HEK293 (cell line): ENCODE measurements around the gene COL4A1.

ENCODE experiments used
- CTCF ChIP-seq: fragments of 450-650 bp; formaldehyde crosslinking; IDR thresholded peaks from 2 replicates; pipeline ENCODE4 v1.5.1; 2016; ENCODE audit warnings: missing biosample characterization, missing genetic modification characterization
- HOXA7 ChIP-seq: sonication (generic); formaldehyde crosslinking; IDR thresholded peaks from 2 replicates; pipeline ENCODE4 v1.8.1; 2022; ENCODE audit warnings: missing genetic modification reagents, borderline replicate concordance
- TCF7L2 ChIP-seq: IDR thresholded peaks from 2 replicates; pipeline ENCODE4 v1.6.1; 2011; ENCODE audit warnings: low read depth, mild to moderate bottlenecking, inconsistent platforms, low read length, moderate library complexity, borderline replicate concordance
- ZBTB11 ChIP-seq: fragments of 450-650 bp; formaldehyde crosslinking; conservative IDR thresholded peaks from 2 replicates; pipeline ENCODE4 v1.5.1; 2016; ENCODE audit warnings: low read depth, missing biosample characterization, missing genetic modification characterization
- ZBTB7A ChIP-seq: fragments of 450-650 bp; formaldehyde crosslinking; IDR thresholded peaks from 2 replicates; pipeline ENCODE4 v1.5.1; 2016; ENCODE audit warnings: low read depth, missing biosample characterization, missing genetic modification characterization
- ZEB2 ChIP-seq: fragments of 450-650 bp; formaldehyde crosslinking; IDR thresholded peaks from 2 replicates; pipeline ENCODE4 v1.5.1; 2016; ENCODE audit warnings: missing biosample characterization, missing genetic modification characterization
- ZNF24 ChIP-seq: fragments of 450-650 bp; formaldehyde crosslinking; IDR thresholded peaks from 2 replicates; pipeline ENCODE4 v1.5.1; 2016; ENCODE audit warnings: missing biosample characterization, missing genetic modification characterization
- ZNF311 ChIP-seq: fragments of 450-650 bp; formaldehyde crosslinking; IDR thresholded peaks from 2 replicates; pipeline ENCODE4 v1.5.1; 2017; ENCODE audit warnings: missing biosample characterization, missing genetic modification characterization, borderline replicate concordance
- ZNF341 ChIP-seq: fragments of 450-650 bp; formaldehyde crosslinking; IDR thresholded peaks from 2 replicates; pipeline ENCODE4; 2016; ENCODE audit warnings: low read depth, missing biosample characterization, missing genetic modification characterization
- ZNF580 ChIP-seq: fragments of 450-650 bp; formaldehyde crosslinking; IDR thresholded peaks from 2 replicates; pipeline ENCODE4 v1.5.1; 2016; ENCODE audit warnings: missing biosample characterization, missing genetic modification characterization
- ZNF610 ChIP-seq: fragments of 450-650 bp; formaldehyde crosslinking; IDR thresholded peaks from 2 replicates; pipeline ENCODE4 v1.5.1; 2016; ENCODE audit warnings: missing biosample characterization, missing genetic modification characterization, borderline replicate concordance
- ZNF707 ChIP-seq: fragments of 450-650 bp; formaldehyde crosslinking; IDR thresholded peaks from 2 replicates; pipeline ENCODE4 v1.5.1; 2016; ENCODE audit warnings: missing biosample characterization, missing genetic modification characterization

GRCh38 chr13:110280231-110280813 lies 26.6 kb downstream of the COL4A1 start:
- TF ChIP-seq ZNF24 (no peak), ZBTB11 (no peak), ZNF311 (tag by site-specific recombination) (no peak), TCF7L2 (no peak), CTCF (no peak), ZNF580 (no peak), ZNF341 (tag by site-specific recombination) (no peak), ZEB2 (no peak), HOXA7 (CRISPR knock-in tag) (no peak), ZBTB7A (tag by site-specific recombination) (no peak), ZNF610 (tag by site-specific recombination) (no peak), ZNF707 (tag by site-specific recombination) (no peak)
